GM12873 (cell line): Measurements from ENCODE around the gene CD180.
A peak's percentile ranks its signal among the peaks of the same experiment; 100 is the strongest.

Experiments used
- TF ChIP-seq, protein P1 (sequence below): IDR thresholded peaks from 2 replicates; pipeline ENCODE4 v1.5.1; 2012; ENCODE audit warnings: low read depth, mild to moderate bottlenecking, moderate library complexity, low read length, control low read depth; ENCODE audit not compliant: insufficient read depth; ENCODE audit errors: missing control alignments

Gene CD180

DNA sequence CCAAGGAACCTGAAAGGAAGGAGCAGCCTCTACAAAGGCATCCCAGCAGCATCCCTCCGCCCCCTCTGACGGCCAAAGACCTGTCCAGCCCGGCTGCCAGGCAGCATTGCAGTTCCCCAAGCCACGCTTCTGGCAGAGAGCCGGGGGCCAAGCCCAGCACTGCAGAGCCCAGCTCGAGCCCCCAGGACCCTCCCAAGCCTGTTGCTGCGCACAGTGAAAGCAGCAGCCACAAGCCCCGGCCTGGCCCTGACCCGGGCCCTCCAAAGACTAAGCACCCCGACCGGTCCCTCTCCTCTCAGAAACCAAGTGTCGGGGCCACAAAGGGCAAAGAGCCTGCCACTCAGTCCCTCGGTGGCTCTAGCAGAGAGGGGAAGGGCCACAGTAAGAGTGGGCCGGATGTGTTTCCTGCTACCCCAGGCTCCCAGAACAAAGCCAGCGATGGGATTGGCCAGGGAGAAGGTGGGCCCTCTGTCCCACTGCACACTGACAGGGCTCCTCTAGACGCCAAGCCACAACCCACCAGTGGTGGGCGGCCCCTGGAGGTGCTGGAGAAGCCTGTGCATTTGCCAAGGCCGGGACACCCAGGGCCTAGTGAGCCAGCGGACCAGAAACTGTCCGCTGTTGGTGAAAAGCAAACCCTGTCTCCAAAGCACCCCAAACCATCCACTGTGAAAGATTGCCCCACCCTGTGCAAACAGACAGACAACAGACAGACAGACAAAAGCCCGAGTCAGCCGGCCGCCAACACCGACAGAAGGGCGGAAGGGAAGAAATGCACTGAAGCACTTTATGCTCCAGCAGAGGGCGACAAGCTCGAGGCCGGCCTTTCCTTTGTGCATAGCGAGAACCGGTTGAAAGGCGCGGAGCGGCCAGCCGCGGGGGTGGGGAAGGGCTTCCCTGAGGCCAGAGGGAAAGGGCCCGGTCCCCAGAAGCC is 30.8 kb downstream of the CD180 start:
- TF ChIP-seq, protein P1, sequence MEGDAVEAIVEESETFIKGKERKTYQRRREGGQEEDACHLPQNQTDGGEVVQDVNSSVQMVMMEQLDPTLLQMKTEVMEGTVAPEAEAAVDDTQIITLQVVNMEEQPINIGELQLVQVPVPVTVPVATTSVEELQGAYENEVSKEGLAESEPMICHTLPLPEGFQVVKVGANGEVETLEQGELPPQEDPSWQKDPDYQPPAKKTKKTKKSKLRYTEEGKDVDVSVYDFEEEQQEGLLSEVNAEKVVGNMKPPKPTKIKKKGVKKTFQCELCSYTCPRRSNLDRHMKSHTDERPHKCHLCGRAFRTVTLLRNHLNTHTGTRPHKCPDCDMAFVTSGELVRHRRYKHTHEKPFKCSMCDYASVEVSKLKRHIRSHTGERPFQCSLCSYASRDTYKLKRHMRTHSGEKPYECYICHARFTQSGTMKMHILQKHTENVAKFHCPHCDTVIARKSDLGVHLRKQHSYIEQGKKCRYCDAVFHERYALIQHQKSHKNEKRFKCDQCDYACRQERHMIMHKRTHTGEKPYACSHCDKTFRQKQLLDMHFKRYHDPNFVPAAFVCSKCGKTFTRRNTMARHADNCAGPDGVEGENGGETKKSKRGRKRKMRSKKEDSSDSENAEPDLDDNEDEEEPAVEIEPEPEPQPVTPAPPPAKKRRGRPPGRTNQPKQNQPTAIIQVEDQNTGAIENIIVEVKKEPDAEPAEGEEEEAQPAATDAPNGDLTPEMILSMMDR = peak; percentile 72

DNA sequence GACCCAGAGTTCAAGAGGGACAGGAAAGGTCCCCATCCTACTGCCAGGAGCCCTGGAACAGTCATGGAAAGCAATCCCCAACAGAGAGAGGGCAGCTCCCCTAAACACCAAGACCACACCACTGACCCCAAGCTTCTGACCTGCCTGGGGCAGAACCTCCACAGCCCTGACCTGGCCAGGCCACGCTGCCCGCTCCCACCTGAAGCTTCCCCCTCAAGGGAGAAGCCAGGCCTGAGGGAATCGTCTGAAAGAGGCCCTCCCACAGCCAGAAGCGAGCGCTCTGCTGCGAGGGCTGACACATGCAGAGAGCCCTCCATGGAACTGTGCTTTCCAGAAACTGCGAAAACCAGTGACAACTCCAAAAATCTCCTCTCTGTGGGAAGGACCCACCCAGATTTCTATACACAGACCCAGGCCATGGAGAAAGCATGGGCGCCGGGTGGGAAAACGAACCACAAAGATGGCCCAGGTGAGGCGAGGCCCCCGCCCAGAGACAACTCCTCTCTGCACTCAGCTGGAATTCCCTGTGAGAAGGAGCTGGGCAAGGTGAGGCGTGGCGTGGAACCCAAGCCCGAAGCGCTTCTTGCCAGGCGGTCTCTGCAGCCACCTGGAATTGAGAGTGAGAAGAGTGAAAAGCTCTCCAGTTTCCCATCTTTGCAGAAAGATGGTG is 31.6 kb downstream of the CD180 start:
- TF ChIP-seq, protein P1 = no peak

DNA sequence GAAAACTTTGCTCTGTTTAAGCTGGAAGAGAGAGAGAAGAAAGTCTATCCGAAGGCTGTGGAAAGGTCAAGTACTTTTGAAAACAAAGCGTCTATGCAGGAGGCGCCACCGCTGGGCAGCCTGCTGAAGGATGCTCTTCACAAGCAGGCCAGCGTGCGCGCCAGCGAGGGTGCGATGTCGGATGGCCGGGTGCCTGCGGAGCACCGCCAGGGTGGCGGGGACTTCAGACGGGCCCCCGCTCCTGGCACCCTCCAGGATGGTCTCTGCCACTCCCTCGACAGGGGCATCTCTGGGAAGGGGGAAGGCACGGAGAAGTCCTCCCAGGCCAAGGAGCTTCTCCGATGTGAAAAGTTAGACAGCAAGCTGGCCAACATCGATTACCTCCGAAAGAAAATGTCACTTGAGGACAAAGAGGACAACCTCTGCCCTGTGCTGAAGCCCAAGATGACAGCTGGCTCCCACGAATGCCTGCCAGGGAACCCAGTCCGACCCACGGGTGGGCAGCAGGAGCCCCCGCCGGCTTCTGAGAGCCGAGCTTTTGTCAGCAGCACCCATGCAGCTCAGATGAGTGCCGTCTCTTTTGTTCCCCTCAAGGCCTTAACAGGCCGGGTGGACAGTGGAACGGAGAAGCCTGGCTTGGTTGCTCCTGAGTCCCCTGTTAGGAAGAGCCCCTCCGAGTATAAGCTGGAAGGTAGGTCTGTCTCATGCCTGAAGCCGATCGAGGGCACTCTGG is 32.6 kb downstream of the CD180 start:
- TF ChIP-seq, protein P1 = no peak

DNA sequence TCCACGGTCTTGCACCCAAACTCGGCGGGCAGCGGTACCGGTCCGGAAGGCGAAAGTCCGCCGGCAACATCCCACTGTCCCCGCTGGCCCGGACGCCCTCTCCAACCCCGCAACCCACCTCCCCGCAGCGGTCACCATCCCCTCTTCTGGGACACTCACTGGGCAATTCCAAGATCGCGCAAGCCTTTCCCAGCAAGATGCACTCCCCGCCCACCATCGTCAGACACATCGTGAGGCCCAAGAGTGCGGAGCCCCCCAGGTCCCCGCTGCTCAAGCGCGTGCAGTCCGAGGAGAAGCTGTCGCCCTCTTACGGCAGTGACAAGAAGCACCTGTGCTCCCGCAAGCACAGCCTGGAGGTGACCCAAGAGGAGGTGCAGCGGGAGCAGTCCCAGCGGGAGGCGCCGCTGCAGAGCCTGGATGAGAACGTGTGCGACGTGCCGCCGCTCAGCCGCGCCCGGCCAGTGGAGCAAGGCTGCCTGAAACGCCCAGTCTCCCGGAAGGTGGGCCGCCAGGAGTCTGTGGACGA is 33.3 kb downstream of the CD180 start:
- TF ChIP-seq, protein P1 = no peak

DNA sequence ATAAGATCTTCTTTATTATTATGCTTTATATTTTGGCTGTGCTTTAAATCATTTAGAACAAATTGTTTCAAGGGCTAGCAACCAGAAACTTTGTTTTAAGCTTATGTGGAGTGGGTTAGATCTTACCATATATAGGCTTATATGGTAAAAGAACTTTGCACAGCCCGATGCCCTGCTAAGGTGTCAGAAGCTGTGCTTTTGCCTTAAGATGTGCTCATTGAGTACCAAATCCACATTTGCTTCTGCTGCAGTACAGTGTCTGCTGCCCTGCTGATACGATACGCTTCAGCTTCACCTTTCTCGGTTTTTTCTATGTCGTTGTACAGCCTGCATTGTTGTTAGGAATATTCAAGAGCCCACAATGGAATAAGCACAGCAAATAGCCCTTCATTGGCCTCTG is 34.8 kb downstream of the CD180 start:
- TF ChIP-seq, protein P1 = no peak

DNA sequence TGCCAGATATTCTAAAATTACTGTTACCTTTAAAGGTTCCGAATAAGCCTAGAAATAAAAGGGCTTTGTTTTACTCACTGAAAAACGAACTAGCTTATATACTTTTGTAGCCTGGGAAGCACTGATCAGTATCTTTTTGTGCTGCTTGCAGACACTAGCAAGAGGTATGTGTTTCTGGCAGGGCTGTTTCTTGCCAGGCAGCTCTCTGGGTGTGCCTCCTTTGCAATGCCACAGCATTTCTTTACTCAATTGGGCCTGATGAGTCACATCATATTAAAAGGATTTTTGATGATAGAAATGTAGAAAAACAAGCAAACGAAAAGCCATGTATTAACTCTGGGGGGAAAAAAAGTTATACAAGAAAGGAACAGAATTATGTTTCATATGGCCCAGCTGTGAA is 35.6 kb downstream of the CD180 start:
- TF ChIP-seq, protein P1 = no peak

DNA sequence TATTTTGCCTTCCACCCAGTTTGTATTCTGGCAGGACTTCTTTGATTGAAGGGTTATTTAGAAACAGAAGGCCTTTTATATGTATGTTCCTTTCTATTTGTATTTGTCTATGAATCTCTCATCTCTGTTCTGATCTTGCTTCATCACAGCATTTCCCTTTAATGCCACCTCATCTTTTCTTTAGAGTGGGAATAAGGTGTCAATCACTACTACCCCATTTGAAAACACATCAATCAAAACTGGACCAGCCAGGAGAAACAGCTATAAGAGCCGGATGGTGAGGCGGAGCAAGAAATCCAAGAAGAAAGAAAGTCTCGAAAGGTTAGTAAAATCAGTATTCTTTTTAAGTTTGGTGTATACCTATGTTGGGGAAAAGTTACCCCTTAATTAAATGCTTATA is 36.3 kb downstream of the CD180 start:
- TF ChIP-seq, protein P1 = no peak
